Right forelimb (tissue), 1 donor: ENCODE measurements around the gene GSK3A.
A peak's percentile ranks its signal among the peaks of the same experiment; 100 is the strongest.

Experiments used
- DNase-seq: peaks from one replicate; pipeline ENCODE4 v3.0.0-alpha.2; 2018

The GSK3A gene

GRCh38 chr19:42280815-42281145 lies 38.4 kb upstream of the GSK3A start:
- DNase-seq: no peak

GRCh38 chr19:42279902-42280814 lies 37.8 kb upstream of the GSK3A start:
- DNase-seq: peak; percentile 96

- DNase-seq: no peak
These were observed 36.9 kb upstream of the GSK3A start for GRCh38 chr19:42279155-42279901.

GRCh38 chr19:42278452-42279154 lies 36.2 kb upstream of the GSK3A start:
- DNase-seq: no peak

- peak; percentile 78 for DNase-seq
These were observed 35.5 kb upstream of the GSK3A start for GRCh38 chr19:42277821-42278451.

- DNase-seq: no peak
These were observed 34.4 kb upstream of the GSK3A start for GRCh38 chr19:42276821-42277220.

- no peak for DNase-seq
These were observed 33.9 kb upstream of the GSK3A start for GRCh38 chr19:42276284-42276683.

- no peak for DNase-seq
These were observed 33.1 kb upstream of the GSK3A start for GRCh38 chr19:42275517-42275916.

GRCh38 chr19:42275103-42275502 lies 32.7 kb upstream of the GSK3A start:
- no peak for DNase-seq

- DNase-seq: no peak
These were observed 31.8 kb upstream of the GSK3A start for GRCh38 chr19:42274065-42274682.

GRCh38 chr19:42273407-42274064 lies 31.1 kb upstream of the GSK3A start:
- no peak for DNase-seq

- DNase-seq: no peak
These were observed 30.6 kb upstream of the GSK3A start for GRCh38 chr19:42272989-42273406.

GRCh38 chr19:42272535-42272897 lies 30.1 kb upstream of the GSK3A start:
- no peak for DNase-seq

GRCh38 chr19:42271861-42272534 lies 29.6 kb upstream of the GSK3A start:
- DNase-seq: no peak

GRCh38 chr19:42271045-42271419 lies 28.6 kb upstream of the GSK3A start:
- peak; percentile 30 for DNase-seq

- peak; percentile 43 for DNase-seq
These were observed 28.1 kb upstream of the GSK3A start for GRCh38 chr19:42270346-42271044.

GRCh38 chr19:42269478-42270345 lies 27.3 kb upstream of the GSK3A start:
- DNase-seq: peak; percentile 43

GRCh38 chr19:42268704-42269477 lies 26.5 kb upstream of the GSK3A start, which contains the start of gene CIC:
Gene CIC (plus strand): TSS chr19:42269252. CDS start chr19:42271784, 2,532 bp downstream.
- peak; percentile 100 for DNase-seq
